Suppressor macrophage (primary cell): Measurements from ENCODE around the gene ZC3H10.

Experiments used
- DNase-seq, 4 experiments: peaks; one replicate each; pipeline ENCODE4 v3.0.0-alpha.2; 2020 to 2022

ZC3H10 gene

DNA sequence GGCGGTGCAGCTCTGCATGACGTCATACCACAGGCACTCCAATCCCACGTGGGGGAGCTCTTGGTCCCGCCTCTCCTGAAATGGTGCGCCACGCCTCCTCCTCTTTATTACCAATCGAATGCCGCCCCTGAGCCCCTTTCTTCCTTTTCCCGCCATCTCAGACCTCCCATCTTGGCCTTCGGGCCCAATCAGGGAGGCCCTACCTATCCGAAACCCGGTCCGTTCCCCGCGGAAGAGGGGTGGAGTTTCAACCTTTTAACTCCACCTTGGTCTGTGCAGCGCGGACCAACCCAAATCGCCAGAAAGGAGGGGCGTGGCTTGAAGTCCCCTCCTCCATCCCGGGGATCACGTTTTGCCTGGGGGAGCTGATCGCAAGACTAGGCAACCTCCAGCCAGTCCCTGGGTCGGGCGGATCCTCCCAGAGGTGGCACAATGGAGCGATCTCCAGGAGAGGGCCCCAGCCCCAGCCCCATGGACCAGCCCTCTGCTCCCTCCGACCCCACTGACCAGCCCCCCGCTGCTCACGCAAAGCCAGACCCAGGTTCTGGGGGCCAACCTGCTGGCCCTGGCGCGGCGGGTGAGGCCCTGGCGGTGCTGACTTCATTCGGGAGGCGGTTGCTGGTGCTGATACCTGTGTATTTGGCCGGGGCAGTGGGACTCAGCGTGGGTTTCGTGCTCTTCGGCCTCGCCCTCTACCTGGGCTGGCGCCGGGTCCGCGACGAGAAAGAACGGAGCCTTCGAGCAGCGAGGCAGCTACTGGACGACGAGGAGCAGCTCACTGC, 10.0 kb downstream of the ZC3H10 start, which contains the start of gene ESYT1:
TSS of gene ESYT1 (plus strand) at position 380 of the 782 bp plus-strand sequence. CDS start at position 433, 53 bp downstream.
- DNase-seq = peak; percentile 99 to 100 (median 99)

DNA sequence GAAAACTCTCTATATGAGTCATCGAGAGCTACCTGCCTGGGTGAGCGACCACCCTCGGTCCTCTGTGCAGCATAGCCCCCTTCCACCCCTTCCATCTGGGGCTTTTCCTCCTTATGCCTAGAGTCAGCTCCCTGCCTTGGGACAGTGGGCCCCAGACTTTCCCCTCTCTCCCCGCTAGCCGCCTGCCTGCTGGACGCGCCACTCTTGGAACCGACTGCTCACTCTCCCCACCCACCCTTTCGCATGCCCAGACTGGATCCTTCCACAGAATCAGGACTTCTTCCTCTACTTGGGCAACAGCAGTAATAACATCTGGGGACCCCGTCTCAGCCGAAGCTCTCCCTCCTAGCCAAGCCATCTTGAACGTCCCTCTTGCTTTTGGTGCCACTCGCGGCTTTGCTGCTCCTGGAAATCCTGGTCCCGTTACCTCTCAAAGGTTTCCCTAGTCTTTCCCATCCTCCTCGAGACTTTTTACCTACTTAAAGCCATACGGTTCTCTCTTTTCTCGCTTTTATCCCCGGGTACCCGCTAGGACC, 10.7 kb downstream of the ZC3H10 start:
- peak; percentile 19 to 55 (median 43) for DNase-seq

DNA sequence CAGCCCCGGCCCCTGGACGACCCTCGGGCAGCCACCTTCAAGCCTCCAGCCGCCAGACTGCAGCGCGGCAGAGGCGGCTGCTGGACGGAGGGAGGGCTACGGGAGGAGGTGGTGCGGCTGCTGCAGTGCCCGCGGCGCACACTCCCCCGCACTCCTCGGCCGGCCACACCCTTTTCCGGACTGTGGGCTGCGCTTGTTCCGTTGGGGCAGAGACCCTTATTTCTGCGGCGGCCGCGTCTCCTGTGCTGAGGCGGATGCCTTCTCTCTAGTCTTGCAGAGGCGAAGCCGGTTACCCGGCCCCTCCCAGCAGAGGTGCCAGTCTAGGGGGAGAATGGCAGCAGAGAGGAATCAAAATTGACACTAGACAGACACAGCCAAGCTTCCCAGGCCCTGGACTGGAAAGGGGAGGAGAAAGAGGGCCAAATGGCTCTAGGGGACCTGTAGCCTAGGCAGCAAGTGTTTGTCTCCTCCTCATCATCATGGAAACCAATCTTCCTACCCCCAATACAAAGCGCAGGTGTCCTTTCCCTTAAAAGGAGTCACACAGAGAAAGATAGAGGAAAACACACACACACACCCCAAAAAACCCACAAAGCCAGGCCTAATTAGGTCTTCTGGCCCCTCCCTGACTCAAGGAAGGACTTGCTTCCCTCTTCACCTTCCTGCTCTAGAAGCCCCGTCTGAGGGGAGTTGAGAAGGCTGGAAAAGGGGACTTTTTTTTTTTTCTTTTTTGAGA, 11.3 kb downstream of the ZC3H10 start:
- DNase-seq = peak; percentile 39 to 78 (median 58)

DNA sequence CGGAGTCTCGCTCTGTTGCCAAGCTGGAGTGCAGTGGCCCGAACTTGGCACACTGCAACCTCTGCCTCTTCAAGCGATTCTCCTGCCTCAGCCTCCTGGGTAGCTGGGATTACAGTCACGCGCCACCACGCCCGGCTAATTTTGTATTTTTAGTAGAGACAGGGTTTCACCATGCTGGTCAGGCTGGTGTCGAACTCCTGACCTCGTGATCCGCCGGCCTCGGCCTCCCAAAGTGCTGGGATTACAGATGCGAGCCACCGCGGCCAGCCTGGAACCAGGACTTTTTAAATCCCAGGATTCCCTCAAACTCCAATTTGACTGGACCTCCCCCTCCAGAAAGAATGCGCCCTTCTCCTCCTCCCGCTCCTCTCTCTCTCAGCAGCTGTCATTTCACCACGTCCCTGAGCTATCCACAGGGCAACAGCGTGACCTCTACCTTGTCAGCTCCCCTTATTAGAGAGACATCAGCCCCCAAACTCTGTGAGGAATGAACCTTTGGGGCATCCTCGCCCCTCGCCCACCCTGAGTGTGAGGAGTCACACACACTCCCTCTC, 12.0 kb downstream of the ZC3H10 start:
- peak in 1 of 4 experiments; percentile 17 for DNase-seq

DNA sequence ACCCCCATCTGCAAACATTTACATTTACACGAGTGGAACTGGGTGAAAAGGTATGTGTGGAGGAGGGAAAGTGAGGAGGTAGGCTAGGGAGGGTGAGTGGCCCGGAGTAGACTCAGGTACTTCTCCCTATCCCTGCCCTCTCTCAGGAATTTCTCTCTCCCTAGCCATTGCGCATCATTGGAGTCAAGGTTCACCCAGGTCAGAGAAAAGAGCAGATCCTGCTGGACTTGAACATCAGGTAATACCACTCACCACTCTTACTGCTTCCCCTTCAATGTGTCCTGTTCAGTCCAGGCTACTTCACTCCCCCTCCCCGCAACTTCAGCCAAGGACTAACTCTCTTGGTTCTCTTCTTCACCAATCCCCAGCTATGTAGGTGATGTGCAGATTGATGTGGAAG, 12.8 kb downstream of the ZC3H10 start:
- no peak for DNase-seq

DNA sequence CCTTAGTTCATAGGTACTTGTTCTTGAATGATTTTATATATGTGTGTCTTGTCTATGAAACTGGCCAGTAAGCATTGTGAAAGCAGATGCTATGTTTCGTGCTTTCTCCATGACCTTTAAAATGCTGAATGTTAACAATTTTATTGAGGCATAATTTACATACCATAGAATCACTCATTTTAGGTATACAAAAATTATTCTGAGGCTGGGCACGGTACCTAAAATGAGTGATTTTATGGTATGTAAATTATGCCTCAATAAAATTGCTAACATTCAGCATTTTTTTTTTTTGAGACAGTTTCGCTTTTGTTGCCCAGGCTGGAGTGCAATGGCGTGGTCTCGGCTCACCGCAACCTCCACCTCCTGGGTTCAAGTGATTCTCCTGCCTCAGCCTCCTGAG, 16.8 kb downstream of the ZC3H10 start:
- no peak for DNase-seq

DNA sequence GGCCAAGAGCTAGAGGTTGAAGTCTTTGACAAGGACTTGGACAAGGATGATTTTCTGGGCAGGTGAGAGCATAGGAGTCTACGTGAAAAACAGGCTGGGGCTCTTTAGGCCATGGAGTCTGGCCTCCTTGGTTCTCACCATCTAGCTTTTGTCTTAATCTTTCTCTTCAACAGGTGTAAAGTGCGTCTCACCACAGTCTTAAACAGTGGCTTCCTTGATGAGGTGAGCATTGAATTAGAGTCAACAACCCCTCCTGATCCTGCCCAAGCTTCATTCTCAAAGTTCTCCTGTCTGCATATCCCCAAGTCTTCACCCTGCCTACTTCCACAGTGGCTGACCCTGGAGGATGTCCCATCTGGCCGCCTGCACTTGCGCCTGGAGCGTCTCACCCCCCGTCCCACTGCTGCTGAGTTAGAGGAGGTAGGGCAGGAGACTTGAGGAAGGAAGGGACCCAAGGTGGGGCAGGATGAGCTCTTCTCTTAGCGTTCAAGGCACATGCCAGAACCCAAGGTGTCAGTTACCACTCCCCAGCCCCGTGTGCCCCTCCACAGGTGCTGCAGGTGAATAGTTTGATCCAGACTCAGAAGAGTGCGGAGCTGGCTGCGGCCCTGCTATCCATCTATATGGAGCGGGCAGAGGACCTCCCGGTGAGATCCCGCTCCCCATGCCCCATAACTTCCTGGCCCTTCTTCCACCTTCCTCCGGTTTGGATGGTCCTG, 19.9 kb downstream of the ZC3H10 start:
- no peak for DNase-seq

DNA sequence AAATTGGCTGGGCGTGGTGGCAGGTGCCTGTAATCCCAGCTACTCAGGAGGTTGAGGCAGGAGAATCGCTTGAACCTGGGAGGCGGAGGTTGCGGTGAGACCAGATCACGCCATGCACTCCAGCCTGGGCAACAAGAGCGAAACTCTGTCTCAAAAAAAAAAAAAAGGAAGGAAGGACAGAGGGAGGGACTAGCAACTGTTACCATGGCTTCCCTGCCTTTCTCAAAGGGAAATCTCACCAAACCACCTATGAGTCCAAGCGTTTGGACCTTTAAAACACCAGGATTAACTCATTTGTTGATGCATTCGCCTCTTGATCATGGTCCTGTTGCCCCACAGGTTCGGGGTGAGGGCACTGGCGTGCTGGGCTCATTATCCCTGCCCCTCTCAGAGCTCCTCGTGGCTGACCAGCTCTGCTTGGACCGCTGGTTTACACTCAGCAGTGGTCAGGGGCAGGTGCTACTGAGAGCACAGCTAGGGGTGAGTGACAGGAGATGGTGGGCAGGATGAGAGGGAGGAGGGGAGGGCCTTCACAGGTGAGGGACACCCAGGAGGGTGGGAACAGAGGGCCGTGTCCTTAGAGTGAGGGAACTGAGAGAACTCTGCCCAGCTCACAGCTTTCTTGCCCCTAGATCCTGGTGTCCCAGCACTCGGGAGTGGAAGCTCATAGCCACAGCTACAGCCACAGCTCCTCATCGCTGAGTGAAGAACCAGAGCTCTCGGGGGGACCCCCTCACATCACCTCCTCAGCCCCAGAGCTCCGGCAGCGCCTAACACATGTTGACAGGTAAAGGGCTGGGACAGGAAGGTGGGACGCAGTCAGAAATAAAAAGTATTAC, 24.1 kb downstream of the ZC3H10 start:
- peak in 3 of 4 experiments; percentile 44 to 63 (median 52) for DNase-seq

DNA sequence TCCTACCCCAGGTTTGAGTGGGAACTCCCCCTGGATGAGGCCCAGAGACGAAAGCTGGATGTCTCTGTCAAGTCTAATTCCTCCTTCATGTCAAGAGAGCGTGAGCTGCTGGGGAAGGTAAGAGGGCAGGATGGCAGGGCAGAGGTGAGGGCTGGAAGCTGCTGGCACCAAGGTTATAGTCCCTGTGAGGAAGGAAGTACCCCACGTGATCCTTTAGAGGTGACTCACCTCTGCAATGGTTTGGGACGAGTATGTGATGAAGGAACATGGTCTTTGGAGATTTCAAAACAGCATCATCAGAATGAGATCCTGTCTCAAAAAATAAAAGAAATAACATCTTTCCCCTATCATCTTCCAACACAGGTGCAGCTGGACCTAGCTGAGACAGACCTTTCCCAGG, 25.2 kb downstream of the ZC3H10 start:
- no peak for DNase-seq

DNA sequence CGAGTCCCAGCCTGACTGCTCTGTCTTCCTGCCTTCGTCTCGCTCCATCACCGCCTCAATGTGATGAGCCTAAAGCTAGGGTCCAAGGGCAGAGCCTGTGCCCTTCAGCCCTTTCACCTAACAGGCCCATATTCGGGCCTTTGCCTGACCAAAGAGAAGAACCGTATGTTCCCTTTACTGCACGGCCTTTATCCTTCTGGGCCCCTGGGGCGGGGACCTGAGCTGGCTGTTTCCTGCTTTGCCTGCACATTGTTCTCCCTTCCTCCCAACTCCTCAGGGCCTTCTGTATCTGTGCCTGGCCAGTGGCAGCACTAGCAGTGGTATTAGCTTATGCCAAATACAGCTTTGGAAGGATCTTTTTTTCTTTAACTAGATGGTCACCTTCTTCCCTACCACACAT, 25.8 kb downstream of the ZC3H10 start:
- DNase-seq = peak in 2 of 4 experiments; percentile 27 to 31

DNA sequence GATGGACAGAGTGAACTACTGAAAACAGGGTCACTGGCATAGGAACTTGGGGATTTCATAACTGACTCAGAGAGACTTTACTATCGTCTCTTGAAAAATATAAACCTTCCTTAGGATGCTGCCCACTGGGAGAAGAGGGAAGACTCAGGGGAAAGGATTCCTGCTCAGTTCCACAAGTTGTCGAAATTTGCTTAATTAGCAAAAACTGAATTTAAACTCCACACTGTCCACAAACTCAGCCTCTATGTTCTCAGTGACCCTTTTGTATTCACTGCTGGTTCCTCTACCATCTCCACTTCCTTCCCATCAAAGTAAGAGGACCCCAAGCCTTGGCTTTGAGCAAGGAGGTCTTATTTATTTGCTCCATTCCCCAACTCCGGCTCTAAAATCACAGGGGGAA, 27.2 kb downstream of the ZC3H10 start:
- no peak for DNase-seq

DNA sequence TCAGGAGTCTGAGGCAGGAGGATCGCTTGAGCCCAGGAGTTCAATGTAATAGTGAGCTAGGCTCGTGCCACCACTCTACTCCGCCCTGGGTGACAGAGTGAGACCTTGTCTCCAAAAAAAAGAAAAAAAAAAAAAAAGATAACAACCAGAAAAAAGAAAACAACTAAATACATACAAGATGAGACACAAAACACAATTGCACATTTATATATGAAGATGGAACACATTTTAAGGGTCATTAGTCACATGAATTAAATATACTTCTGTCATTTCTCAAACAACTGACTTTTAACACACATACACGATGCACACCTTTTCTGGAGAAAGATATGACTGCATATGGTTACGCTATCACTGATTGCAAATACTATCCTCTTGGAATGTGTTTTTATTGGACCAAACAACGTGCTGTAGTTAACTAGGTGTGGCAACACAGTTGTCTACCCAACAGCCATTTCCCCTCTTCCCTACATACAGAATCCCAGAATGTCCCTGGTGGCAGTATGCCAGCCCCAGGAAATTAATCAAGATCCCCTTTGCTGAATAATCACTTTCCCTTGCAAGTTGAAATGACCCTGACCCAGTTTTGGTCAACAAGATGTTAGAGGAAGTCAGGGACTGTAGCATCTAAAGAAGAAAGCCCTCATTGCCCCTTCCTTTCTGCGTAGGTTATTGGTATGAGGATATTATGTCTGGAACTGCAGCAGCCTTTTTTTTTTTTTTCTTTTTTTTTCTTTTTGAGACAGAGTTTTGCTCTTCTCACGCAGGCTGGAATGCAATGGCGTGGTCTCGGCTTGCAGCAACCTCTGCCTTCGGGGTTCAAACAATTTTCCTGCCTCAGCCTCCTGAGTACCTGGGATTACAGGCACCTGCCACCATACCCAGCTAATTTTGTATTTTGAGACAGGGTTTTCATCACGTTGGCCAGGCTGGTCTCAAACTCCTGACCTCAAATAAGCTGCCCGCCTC, 28.7 kb downstream of the ZC3H10 start:
- no peak for DNase-seq

DNA sequence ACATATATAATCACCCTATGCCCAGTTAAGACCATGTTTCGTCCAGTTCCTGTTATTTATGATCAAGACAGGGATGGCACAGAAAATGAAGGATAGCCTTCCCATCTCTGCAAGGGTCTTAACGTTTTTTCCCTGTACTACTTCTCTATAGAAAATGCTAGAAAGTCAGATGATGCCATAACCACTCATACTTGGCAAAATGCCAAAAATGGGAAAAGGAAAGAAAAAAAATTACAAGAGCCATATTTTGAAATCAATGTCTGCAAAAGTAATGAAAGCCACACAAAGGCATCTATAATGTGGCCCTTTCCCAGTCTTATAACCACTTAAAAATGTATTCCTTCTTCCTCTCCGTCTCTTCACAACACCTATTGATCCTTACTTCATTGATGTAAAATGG, 32.5 kb downstream of the ZC3H10 start:
- DNase-seq = peak in 3 of 4 experiments; percentile 24 to 75 (median 70)

DNA sequence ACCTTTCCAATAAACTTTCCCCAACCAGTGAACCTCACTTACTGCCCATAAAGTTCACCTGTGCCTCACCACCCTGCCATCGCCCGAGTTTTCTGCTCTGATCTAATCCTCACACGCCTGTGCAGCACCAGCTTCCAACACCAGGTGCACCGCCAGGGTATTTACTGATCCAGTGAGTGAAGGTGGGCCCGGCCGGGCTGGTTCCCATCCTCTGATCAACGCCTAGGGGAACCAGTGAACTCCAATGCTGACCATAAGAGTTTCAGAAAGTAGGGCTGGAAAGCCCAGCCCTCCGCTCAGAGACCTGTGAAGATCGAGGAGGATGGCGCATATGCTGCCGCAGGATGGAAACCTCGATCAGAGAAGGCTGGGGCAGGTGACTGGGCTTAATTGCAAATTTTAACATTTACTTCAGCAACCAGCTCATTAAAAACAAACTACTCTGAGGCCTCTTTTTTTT, 33.6 kb downstream of the ZC3H10 start:
- DNase-seq = peak; percentile 39 to 61 (median 52)

DNA sequence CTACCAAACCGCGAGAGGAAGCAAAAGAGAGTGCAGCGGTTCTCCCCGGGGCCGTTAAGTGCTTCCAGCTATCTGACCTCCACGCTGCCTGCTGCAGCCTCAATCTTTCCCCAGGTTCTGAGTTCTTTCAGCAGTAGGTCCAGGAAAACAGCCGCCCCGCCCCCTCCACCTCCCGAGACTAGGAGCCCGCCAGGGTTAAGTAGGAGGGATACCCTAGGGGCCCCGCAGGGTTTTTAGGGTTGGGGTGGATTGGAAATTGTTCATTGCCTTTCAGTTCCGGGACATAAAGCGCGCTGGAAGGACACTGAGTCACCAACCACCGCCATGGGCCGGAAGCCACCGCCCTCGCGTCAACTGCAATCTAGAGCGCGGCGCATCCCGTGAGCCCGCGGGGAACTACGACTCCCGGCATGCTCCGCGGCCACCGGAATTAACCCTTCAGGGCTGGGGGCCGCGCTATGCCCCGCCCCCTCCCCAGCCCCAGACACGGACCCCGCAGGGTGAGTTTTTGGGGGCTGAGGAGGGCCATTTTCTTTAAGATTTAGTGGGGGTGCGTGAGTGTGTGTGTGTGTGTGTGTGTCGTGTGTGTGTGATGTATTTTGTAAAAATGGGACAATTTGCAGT, 34.2 kb downstream of the ZC3H10 start, which contains the start of gene MYL6B:
TSS of gene MYL6B (plus strand) at position 456 of the 624 bp plus-strand sequence. CDS start 1,332 bp downstream, outside the sequence.
- peak; percentile 94 to 97 (median 96) for DNase-seq

DNA sequence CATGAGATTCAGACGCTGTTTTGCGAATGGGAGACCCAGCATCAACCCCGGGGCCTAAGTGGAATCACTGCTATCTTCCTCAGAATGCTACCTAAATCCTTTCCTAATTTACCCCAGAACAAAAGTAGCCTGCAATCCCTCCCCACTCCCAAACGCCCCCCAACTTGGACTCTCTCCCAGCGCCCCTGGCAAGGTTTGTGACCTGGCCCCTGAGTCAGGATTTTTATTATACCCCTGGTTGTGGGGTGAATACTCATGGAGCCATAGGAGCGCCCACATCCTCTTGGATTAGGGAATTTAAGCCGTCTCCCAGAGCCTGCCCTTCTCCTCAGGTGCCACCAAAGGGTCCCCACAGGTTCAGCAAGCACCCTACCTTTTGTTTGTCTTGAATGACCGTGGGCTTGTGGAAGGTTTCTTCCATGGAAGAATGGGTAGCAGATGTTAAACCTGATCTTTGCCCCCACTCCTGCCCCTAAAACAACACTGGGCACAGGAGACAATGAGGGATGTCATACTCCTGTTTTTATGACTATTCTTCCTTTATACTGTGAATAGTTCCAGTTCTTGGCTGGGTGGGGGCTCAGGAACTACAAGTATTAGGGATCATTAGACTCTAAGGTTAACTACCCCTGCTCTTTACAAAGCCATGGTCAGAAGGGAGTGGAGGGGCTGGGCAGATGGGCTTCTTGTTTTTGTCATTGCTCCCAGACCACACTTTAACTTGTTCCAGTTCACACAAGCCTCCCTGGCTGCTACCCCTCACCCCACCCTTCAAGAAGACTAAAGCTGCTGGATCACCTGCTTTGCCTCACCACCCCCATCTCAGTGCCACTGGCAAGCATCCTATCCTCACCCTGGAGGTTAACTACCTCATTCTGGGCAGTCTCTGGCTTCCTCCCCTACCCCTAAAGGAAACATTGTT, 35.0 kb downstream of the ZC3H10 start:
- DNase-seq = no peak

DNA sequence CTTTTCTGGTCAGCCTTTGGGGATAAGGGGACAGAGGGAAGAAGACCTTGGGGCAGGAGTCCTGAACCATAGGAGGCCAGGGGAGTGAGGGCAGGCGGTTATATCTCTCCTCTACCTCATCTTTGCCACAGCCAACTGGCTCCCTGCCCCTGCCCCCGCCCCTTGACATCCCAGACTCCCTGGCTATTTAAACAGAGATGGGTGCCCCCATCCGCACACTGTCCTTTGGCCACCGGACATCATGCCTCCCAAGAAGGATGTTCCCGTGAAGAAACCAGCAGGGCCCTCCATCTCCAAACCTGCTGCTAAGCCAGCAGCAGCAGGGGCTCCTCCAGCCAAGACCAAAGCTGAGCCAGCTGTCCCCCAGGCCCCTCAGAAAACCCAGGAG, 35.6 kb downstream of the ZC3H10 start:
- DNase-seq = no peak

DNA sequence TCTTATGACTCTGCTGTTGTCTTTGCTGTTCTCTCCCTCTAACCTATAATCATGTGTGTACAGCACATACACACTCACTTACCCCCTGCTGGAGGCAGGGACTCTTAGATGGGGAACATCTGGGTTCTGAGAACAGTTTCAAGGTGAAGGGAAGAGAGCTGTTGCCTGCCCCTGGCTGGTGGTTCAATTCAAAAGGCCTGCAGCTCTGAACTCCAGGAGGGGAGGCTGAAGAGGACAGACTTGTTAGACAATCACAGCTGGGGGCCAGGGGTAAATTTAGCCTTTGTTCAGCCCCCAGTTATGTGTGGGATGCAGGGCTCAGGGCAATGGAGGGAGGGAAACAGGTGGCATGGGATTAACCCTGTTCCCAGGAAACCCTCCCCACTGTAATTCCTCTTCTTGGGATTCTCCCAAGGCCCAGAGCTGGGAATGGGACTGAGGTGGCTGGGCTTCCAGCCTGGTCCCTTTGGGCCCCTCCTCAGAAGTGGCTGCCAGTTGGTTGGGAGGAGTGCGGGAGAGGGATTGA, 36.2 kb downstream of the ZC3H10 start:
- DNase-seq = no peak
